Transverse colon (tissue), 4 donors: ENCODE results near the gene CYP4F11. TPM values are rescaled to one million over a fixed set of nuclear protein-coding genes. Genes with fewer than 3 reads are reported as not detected.
A peak's percentile ranks its signal among the peaks of the same experiment; 100 is the strongest.

ENCODE experiments used
- DNase-seq: peaks from one replicate; pipeline ENCODE4 v3.0.0-alpha.2; 2019
- H3K27ac ChIP-seq, 4 donors: fragments of 200-600 bp; sonication (generic); 2 replicates each; pipeline ENCODE4 v1.5.1; 2016 to 2018; ENCODE audit warnings: inconsistent platforms in 4 of 4
- H3K27me3 ChIP-seq: fragments of 200-600 bp; sonication (generic); 2 replicates; pipeline ENCODE4 v1.5.1; 2017; ENCODE audit warnings: inconsistent platforms
- H3K36me3 ChIP-seq, 4 donors: fragments of 200-600 bp; sonication (generic); 2 replicates each; pipeline ENCODE4 v1.5.1; 2017 to 2019; ENCODE audit warnings: inconsistent platforms in 4 of 4
- H3K4me1 ChIP-seq, 4 donors: fragments of 200-600 bp; sonication (generic); 2 replicates each; pipeline ENCODE4 v1.5.1; 2017 to 2020; ENCODE audit warnings: inconsistent platforms in 4 of 4
- H3K4me3 ChIP-seq, 4 donors: fragments of 200-600 bp; sonication (generic); 1 replicate in 1 of 4; 2 replicates in 3 of 4; pipeline versions ENCODE4 v1.5.1 to v1.6.1; 2017 to 2019; ENCODE audit warnings: inconsistent platforms in 4 of 4
- H3K9me3 ChIP-seq, 2 donors: fragments of 200-600 bp; sonication (generic); 2 replicates each; pipeline ENCODE4 v1.5.1; 2017 to 2019; ENCODE audit warnings: inconsistent platforms in 2 of 2
- CTCF ChIP-seq, 5 experiments: fragments of 200-600 bp in 3 of 5; fragments of 450-650 bp in 2 of 5; sonication (generic) in 3 of 5; IDR thresholded peaks; 1 replicate in 2 of 5; 2 replicates in 3 of 5; pipeline ENCODE4 v1.5.1; 2016 to 2017; ENCODE audit warnings: antibody characterized with exemption in 5 of 5, inconsistent platforms in 3 of 5, mild to moderate bottlenecking in 2 of 5, moderate library complexity in 1 of 5
- EP300 ChIP-seq: sonication (generic); formaldehyde crosslinking; IDR thresholded peaks from one replicate; pipeline ENCODE4 v1.6.1; 2017; ENCODE audit warnings: antibody characterized with exemption, low read depth
- POLR2A ChIP-seq: fragments of 450-650 bp; IDR thresholded peaks from one replicate; pipeline ENCODE4 v1.6.1; 2016; ENCODE audit warnings: antibody characterized with exemption, mild to moderate bottlenecking, moderate library complexity
- POLR2AphosphoS5 ChIP-seq, 3 donors: sonication (generic); formaldehyde crosslinking; IDR thresholded peaks; one replicate each; pipeline ENCODE4 v1.6.1; 2016; ENCODE audit warnings: antibody characterized with exemption in 3 of 3
- WGBS, 2 donors: methylation state at CpG; one replicate each; pipeline ENCODE4 v1.1.5; 2018; ENCODE audit warnings: low coverage in 1 of 2; 5-methylcytosine and 5-hydroxymethylcytosine counted together
- in situ Hi-C, 4 donors: fragments of 200-750 bp; cut with MboI; loops; one replicate each; pipeline versions ENCODE4 v1.15.0 to v1.15.1; 2017; ENCODE audit warnings: low sequenced_read_pairs in 3 of 4, low pct_ligation_motif_present in 1 of 4, low pct_unique_long_range_greater_than_20kb in 1 of 4
- intact Hi-C: fragments of 100-400 bp; cut with DNase I; formaldehyde crosslinking; loops from one replicate; pipeline ENCODE4 v1.15.1; 2023; ENCODE audit warnings: low total_unique reads
- total RNA-seq, 4 donors: library from RNA; depleted of rRNA; stranded (reverse); fragments of >200 nt; gene quantifications; one replicate each; pipeline ENCODE4 v1.1.0, GENCODE V29; 2016

CYP4F11 gene
- 10 to 100 TPM in 2 of 4 donors, 1 to 10 TPM in 1, not detected in 1; 7.5 to 17.6 (median 10.5) TPM for total RNA-seq

GRCh38 chr19:15934332-15935078 is at the start of gene CYP4F11:
TSS of gene CYP4F11 (minus strand) at chr19:15934529. CDS start at chr19:15934408, 121 bp downstream.
- peak within 1 kb of the TSS in 1 of 4 donors; percentile 31 for H3K4me3 ChIP-seq
- peak; percentile 95 for DNase-seq
- in situ Hi-C loops, result no loop called here
- TF ChIP-seq POLR2AphosphoS5 (IDR thresholded peaks at IDR 0.05) (peak in 1 of 3 donors; percentile 56), EP300 (no peak), POLR2A (peak; percentile 25), CTCF (IDR thresholded peaks at IDR 0.05) (no peak)
- H3K4me1 ChIP-seq, result peaks cover 0 to 16% (median 2%) of the 10 kb centered on the region in 4 donors
- no peaks in the 10 kb centered on the region for H3K27me3 ChIP-seq
- H3K9me3 ChIP-seq, result no peaks in the 10 kb centered on the region
- intact Hi-C loops, result no loop called here
- peak within 1 kb of the TSS in 3 of 4 donors; percentile 59 to 88 (median 69) for H3K27ac ChIP-seq
- H3K36me3 ChIP-seq, result no peaks in the 10 kb centered on the region
- 0 to 46% methylated on average over 1 to 9 of the region's 10 CpGs for WGBS, 2 donors

- 68 to 100% methylated on average over 2 to 4 of the region's 4 CpGs for WGBS, 2 donors
- intact Hi-C loops (no loop called here), in situ Hi-C loops (no loop called here)
- no peaks in the 10 kb centered on the region for H3K36me3 ChIP-seq
- TF ChIP-seq POLR2AphosphoS5 (IDR thresholded peaks at IDR 0.05) (no peak), POLR2A (no peak), CTCF (IDR thresholded peaks at IDR 0.05) (no peak), EP300 (no peak)
- DNase-seq, result no peak
- no peaks in the 10 kb centered on the region for H3K4me1 ChIP-seq
- peaks cover 9 to 10% of the 10 kb centered on the region in 2 donors for H3K9me3 ChIP-seq
- no peak overlapping the region for H3K4me3 ChIP-seq
- no peak overlapping the region for H3K27ac ChIP-seq
- peaks cover 33% of the 10 kb centered on the region for H3K27me3 ChIP-seq
Measured at GRCh38 chr19:15979293-15979692, 45.0 kb upstream of the CYP4F11 start.

GRCh38 chr19:15977690-15978089 is 43.4 kb upstream of the CYP4F11 start:
- Histone ChIP-seq H3K4me3 (no peak overlapping the region), H3K27ac (no peak overlapping the region), H3K9me3 (peaks cover 4 to 5% of the 10 kb centered on the region in 2 donors), H3K36me3 (no peaks in the 10 kb centered on the region), H3K27me3 (peaks cover 32% of the 10 kb centered on the region), H3K4me1 (no peaks in the 10 kb centered on the region)
- 51 to 85% methylated on average over 2 to 7 of the region's 7 CpGs for WGBS, 2 donors
- no peak for DNase-seq
- TF ChIP-seq POLR2AphosphoS5 (IDR thresholded peaks at IDR 0.05) (no peak), EP300 (no peak), POLR2A (no peak), CTCF (IDR thresholded peaks at IDR 0.05) (no peak)
- intact Hi-C loops (no loop called here), in situ Hi-C loops (no loop called here)

- in situ Hi-C loops (no loop called here), intact Hi-C loops (no loop called here)
- 32 to 69% methylated on average over 3 to 10 of the region's 10 CpGs for WGBS, 2 donors
- Histone ChIP-seq H3K9me3 (no peaks in the 10 kb centered on the region), H3K4me1 (no peaks in the 10 kb centered on the region), H3K27ac (no peak overlapping the region), H3K27me3 (peaks cover 26% of the 10 kb centered on the region), H3K4me3 (no peak overlapping the region), H3K36me3 (no peaks in the 10 kb centered on the region)
- TF ChIP-seq POLR2AphosphoS5 (IDR thresholded peaks at IDR 0.05) (no peak), POLR2A (no peak), CTCF (IDR thresholded peaks at IDR 0.05) (no peak), EP300 (no peak)
- no peak for DNase-seq
Measured at GRCh38 chr19:15976836-15977689, 42.7 kb upstream of the CYP4F11 start.
